Gastrocnemius medialis (tissue), 4 donors: ENCODE measurements around the gene CAND1. TPM values are rescaled to one million over a fixed set of nuclear protein-coding genes. Genes with fewer than 3 reads are reported as not detected.
"Not testable (repeated sequence)": the region's sequence is repeated elsewhere in the genome, so short reads cannot be mapped to it uniquely, and the experiment has no call there.

Experiments
- ATAC-seq, 2 donors: fragments of 150-250 bp; one replicate each; pipeline ENCODE4 v1.9.1; 2016
- DNase-seq, 2 donors: peaks; one replicate each; pipeline ENCODE4 v3.0.0-alpha.2; 2019
- H3K27ac ChIP-seq, 4 donors: fragments of 200-600 bp; sonication (generic); 1 replicate in 1 of 4; 2 replicates in 3 of 4; pipeline ENCODE4 v1.5.1; 2016 to 2018; ENCODE audit warnings: mild to moderate bottlenecking in 2 of 4, moderate library complexity in 1 of 4
- H3K27me3 ChIP-seq, 3 donors: fragments of 200-600 bp; sonication (generic) in 2 of 3; 1 replicate in 1 of 3; 2 replicates in 2 of 3; pipeline versions ENCODE4 v1.5.1 to v1.6.0; 2016 to 2019; ENCODE audit warnings: mild to moderate bottlenecking in 1 of 3, moderate library complexity in 1 of 3
- H3K36me3 ChIP-seq, 2 donors: fragments of 200-600 bp; sonication (generic) in 1 of 2; one replicate each; pipeline ENCODE4 v1.5.1; 2017 to 2018
- H3K4me1 ChIP-seq, 2 donors: fragments of 200-600 bp; sonication (generic) in 1 of 2; one replicate each; pipeline ENCODE4 v1.5.1; 2016 to 2017; ENCODE audit warnings: mild to moderate bottlenecking in 2 of 2
- H3K4me3 ChIP-seq, 4 donors: fragments of 200-600 bp; sonication (generic) in 3 of 4; 1 replicate in 1 of 4; 2 replicates in 3 of 4; pipeline ENCODE4 v1.5.1; 2016 to 2019; ENCODE audit warnings: mild to moderate bottlenecking in 2 of 4
- H3K9me3 ChIP-seq, 3 donors: fragments of 200-600 bp; sonication (generic) in 2 of 3; 1 replicate in 1 of 3; 2 replicates in 2 of 3; pipeline ENCODE4 v1.5.1; 2016 to 2019
- POLR2A ChIP-seq, 2 donors: fragments of 450-650 bp; IDR thresholded peaks; one replicate each; pipeline ENCODE4 v1.6.1; 2017; ENCODE audit warnings: antibody characterized with exemption in 2 of 2, mild to moderate bottlenecking in 2 of 2, moderate library complexity in 2 of 2
- in situ Hi-C, 4 donors: fragments of 200-750 bp; cut with MboI; loops; one replicate each; pipeline versions ENCODE4 v1.15.0 to v1.8.0; 2017; ENCODE audit warnings: low sequenced_read_pairs in 4 of 4
- intact Hi-C: fragments of 100-400 bp; cut with DNase I; formaldehyde crosslinking; loops from one replicate; pipeline ENCODE4 v1.15.1; 2023; ENCODE audit warnings: low total_unique reads
- total RNA-seq, 4 donors: library from RNA; depleted of rRNA; stranded (reverse); fragments of >200 nt; gene quantifications; one replicate each; pipeline versions ENCODE4 v1.1.0 to v1.2.3, GENCODE V29; 2016
- TF ChIP-seq, protein P1 (sequence below), 5 experiments: fragments of 450-650 bp in 3 of 5; fragments of 200-600 bp in 2 of 5; sonication (generic) in 2 of 5; IDR thresholded peaks in 4 of 5; conservative IDR thresholded peaks in 1 of 5; 1 replicate in 4 of 5; 2 replicates in 1 of 5; pipeline ENCODE4 v1.5.1; 2016 to 2019; ENCODE audit warnings: antibody characterized with exemption in 5 of 5, mild to moderate bottlenecking in 3 of 5, moderate library complexity in 3 of 5

The CAND1 gene
- total RNA-seq, 4 donors from 2014 or later, result 10.5 to 23.0 (median 13.1) TPM

DNA sequence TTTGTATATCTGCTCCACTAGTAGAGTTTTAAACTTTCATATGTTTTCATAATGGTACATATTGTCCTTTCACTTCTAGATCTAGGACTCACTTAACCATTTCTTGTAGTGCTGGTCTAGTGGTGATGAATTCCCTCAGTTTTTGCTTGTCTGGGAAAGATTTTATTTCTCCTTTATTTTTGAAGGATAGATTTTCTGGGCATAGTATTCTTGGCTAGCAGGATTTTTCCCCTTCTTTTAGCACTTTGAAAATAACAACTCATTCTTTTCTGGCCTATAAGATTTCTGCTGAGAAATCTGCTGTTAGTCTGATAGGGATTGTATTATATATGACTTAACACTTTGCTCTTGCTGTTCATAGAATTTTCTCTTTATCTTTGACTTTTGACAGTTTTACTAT, 69.3 kb downstream of the CAND1 start:
- no peaks in the 10 kb centered on the region for H3K4me1 ChIP-seq
- in situ Hi-C loops (no loop called here), intact Hi-C loops (no loop called here)
- TF ChIP-seq POLR2A (IDR thresholded peaks at IDR 0.05), result no peak
- TF ChIP-seq, protein P1, sequence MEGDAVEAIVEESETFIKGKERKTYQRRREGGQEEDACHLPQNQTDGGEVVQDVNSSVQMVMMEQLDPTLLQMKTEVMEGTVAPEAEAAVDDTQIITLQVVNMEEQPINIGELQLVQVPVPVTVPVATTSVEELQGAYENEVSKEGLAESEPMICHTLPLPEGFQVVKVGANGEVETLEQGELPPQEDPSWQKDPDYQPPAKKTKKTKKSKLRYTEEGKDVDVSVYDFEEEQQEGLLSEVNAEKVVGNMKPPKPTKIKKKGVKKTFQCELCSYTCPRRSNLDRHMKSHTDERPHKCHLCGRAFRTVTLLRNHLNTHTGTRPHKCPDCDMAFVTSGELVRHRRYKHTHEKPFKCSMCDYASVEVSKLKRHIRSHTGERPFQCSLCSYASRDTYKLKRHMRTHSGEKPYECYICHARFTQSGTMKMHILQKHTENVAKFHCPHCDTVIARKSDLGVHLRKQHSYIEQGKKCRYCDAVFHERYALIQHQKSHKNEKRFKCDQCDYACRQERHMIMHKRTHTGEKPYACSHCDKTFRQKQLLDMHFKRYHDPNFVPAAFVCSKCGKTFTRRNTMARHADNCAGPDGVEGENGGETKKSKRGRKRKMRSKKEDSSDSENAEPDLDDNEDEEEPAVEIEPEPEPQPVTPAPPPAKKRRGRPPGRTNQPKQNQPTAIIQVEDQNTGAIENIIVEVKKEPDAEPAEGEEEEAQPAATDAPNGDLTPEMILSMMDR (IDR thresholded peaks at IDR 0.05 in 4 of 5, conservative IDR thresholded peaks at IDR 0.05 in 1 of 5), result no peak
- H3K4me3 ChIP-seq, result no peak overlapping the region
- no peak for DNase-seq
- no peaks in the 10 kb centered on the region for H3K36me3 ChIP-seq
- H3K27ac ChIP-seq, result no peak overlapping the region
- no peaks in the 10 kb centered on the region for H3K27me3 ChIP-seq
- ATAC-seq, result no peak
- no peaks in the 10 kb centered on the region for H3K9me3 ChIP-seq

DNA sequence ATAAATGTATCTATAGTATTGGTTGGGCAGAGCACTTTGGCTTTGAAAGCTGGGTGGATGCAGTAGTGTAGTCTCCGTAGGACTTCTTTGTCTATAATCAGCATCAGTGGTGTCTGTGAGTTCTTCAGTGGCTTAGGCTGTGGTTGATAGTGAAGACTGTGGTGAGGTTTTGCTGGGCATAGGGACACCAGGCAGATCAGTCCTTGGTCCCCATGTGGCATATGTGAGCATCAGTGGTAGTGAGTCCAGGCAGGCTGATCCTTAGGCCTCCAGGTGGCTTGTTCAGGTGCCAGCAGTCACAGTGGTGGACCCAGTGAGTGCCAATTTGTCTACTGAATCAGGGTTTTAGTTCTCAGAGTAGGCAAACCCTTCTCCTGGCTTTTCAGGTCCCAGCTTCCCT, 70.4 kb downstream of the CAND1 start:
- H3K27ac ChIP-seq, result no peak overlapping the region
- no peaks in the 10 kb centered on the region for H3K9me3 ChIP-seq
- H3K4me1 ChIP-seq, result no peaks in the 10 kb centered on the region
- in situ Hi-C loops (no loop called here), intact Hi-C loops (no loop called here)
- no peaks in the 10 kb centered on the region for H3K36me3 ChIP-seq
- ATAC-seq (no peak), DNase-seq (no peak)
- H3K4me3 ChIP-seq, result no peak overlapping the region
- no peak for TF ChIP-seq POLR2A (IDR thresholded peaks at IDR 0.05)
- TF ChIP-seq, protein P1 (IDR thresholded peaks at IDR 0.05 in 4 of 5, conservative IDR thresholded peaks at IDR 0.05 in 1 of 5), result no peak
- H3K27me3 ChIP-seq, result no peaks in the 10 kb centered on the region

DNA sequence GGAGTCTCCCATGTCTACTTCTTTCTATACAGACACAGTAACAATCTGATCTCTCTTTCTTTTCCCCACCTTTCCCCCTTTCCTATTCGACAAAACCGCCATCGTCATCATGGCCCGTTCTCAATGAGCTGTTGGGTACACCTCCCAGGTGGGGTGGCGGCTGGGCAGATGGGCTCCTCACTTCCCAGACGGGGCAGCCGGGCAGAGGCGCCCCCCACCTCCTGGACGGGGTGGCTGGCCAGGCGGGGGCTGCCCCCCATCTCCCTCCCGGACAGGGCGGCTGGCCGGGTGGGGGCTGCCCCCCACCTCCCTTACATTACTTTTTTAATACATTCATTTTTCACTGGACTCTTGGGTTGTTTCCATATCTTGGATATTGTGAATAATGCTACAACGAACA, 71.9 kb downstream of the CAND1 start:
- H3K4me1 ChIP-seq, H3K4me3 ChIP-seq, DNase-seq, H3K27ac ChIP-seq, H3K27me3 ChIP-seq, in situ Hi-C loops, H3K36me3 ChIP-seq, ATAC-seq, intact Hi-C loops, H3K9me3 ChIP-seq: not testable (repeated sequence)

DNA sequence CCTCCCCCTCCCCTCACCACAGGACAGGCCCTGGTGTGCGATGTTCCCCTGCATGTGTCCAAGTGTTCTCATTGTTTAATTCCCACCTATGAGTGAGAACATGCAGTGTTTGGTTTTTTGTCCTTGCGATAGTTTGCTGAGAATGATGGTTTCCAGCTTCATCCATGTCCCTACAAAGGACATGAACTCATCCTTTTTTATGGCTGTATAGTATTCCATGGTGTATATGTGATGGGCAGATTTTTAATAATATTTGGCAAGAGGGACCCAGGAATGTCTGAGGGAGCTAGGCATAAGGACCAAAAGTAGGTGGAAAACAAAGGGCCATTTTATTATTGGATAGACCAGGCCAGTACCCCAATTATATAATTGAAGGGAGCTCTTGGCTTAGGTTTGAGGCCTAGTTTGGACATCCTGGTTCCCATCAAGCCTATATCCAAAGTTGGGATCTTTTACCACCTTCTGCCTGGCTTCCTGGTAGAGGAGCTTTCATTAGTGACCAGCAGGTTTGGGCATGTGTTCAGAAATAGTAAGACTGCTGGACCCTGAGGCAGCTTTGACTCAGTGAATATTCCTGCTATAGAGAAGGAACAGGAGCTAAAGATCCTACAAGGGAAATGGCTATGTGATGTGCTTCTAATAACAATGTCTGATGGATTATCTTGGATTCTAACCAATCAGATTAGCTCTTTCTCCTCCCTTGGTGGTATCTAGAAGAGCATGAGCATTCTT, 76.0 kb downstream of the CAND1 start:
- no peak overlapping the region for H3K4me3 ChIP-seq
- intact Hi-C loops (no loop called here), in situ Hi-C loops (no loop called here)
- DNase-seq (no peak), ATAC-seq (no peak)
- H3K27ac ChIP-seq, result no peak overlapping the region
- no peaks in the 10 kb centered on the region for H3K36me3 ChIP-seq
- no peaks in the 10 kb centered on the region for H3K27me3 ChIP-seq
- H3K4me1 ChIP-seq, result no peaks in the 10 kb centered on the region
- no peaks in the 10 kb centered on the region for H3K9me3 ChIP-seq
- TF ChIP-seq POLR2A (IDR thresholded peaks at IDR 0.05), result no peak
- TF ChIP-seq, protein P1 (IDR thresholded peaks at IDR 0.05 in 4 of 5, conservative IDR thresholded peaks at IDR 0.05 in 1 of 5), result no peak

DNA sequence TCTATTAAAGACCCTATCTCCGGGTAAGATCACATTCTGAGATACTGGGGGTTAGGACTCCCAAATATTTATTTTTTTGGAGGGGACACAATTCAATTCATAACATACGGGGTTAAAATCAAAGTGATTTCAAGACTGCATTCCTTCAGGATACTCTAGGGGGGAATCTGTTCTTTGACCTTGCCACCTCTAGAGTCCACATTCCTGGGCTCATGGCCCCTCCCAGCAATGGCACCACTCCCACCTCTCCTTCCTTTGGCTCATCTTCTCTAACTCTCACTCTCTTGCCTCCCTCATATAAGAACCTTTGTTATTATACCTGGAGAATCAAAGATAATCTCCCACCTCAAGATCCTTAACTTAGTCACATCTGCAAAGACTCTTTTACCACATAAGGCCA, 79.5 kb downstream of the CAND1 start:
- Histone ChIP-seq H3K27me3 (no peaks in the 10 kb centered on the region), H3K4me1 (no peaks in the 10 kb centered on the region), H3K4me3 (no peak overlapping the region), H3K27ac (no peak overlapping the region), H3K36me3 (no peaks in the 10 kb centered on the region), H3K9me3 (no peaks in the 10 kb centered on the region)
- TF ChIP-seq, protein P1 (IDR thresholded peaks at IDR 0.05 in 4 of 5, conservative IDR thresholded peaks at IDR 0.05 in 1 of 5), result no peak
- no peak for TF ChIP-seq POLR2A (IDR thresholded peaks at IDR 0.05)
- DNase-seq, result no peak
- ATAC-seq, result no peak
- intact Hi-C loops, result no loop called here
- in situ Hi-C loops, result no loop called here
